GM19395 (cell line): ENCODE data around the gene WDR31.
"Not testable (repeated sequence)": the region's sequence is repeated elsewhere in the genome, so short reads cannot be mapped to it uniquely, and the experiment has no call there.

ENCODE experiments used
- ATAC-seq: cut with Tn5 transposase; IDR thresholded peaks from one replicate; pipeline ENCODE4 v1.9.1; 2021; ENCODE audit warnings: mild to moderate bottlenecking, moderate library complexity; ENCODE audit not compliant: unreplicated experiment

WDR31 gene

GRCh38 chr9:113298924-113299770, 40.9 kb downstream of the WDR31 start:
- no peak for ATAC-seq

- no peak for ATAC-seq
Observed at GRCh38 chr9:113298311-113298710, 41.8 kb downstream of the WDR31 start.

DNA sequence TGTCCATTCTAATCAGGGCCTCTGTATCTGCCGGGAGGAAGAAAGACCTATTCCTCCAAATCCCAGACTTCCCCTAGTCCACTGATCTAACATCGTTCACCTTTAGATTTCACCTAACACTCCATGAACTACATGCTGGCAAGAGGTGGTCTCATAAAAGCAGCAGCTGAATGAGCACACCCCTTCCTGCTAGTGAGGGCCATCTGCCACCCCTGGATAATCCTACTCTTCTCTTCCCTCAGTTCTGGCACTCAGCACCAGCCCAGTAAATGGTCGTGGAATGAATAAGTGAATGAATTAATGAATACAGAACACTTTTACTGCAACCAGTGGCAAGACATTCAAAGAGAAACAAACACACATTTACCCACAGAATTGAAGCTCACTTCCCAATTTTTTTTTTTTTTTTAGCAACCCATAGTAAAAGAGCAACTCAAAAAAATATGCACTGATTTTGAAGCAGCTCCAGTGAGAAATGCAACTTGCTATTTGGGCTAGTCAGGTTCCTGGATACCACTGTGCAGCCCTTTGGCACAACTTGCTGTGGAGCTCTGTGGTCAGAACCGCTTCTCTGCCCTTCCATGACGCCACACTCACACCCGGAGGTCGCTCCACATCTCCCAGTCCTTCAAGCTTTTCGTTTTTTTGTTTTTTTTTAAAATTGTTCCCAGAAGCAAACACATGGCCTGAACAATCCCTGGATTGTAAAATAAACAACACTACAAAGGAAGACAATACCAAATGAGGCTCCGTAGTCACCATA, 43.1 kb downstream of the WDR31 start:
- ATAC-seq = no peak

DNA sequence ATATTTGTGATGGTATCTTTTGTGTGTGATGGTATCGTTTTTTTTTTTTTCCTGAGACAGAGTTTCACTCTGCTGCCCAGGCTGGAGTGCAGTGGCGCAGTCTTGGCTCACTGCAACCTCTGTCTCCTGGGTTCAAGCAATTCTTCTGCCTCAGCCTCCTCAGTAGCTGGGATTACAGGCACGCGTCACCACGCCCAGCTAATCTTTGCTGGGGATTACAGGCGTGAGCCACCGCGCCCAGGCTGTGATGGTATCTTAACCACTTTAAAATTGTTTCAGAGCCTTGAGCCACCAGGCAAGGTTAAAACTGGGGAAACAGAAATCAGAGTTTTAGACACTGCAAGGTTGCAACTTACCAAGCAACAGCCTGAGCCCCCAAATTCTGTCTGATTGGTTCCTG, 43.8 kb downstream of the WDR31 start:
- ATAC-seq = not testable (repeated sequence)

- no peak for ATAC-seq
Observed at GRCh38 chr9:113293285-113293878, 46.7 kb downstream of the WDR31 start.

- no peak for ATAC-seq
Observed at GRCh38 chr9:113290052-113290607, 49.9 kb downstream of the WDR31 start.

GRCh38 chr9:113289091-113289490, 51.0 kb downstream of the WDR31 start:
- no peak for ATAC-seq

- ATAC-seq = no peak
Observed at GRCh38 chr9:113281356-113281755, 58.7 kb downstream of the WDR31 start.

- ATAC-seq = no peak
Observed at GRCh38 chr9:113278840-113279239, 61.2 kb downstream of the WDR31 start.

- peak; percentile 98 for ATAC-seq
Observed at GRCh38 chr9:113275157-113276131, 64.6 kb downstream of the WDR31 start, which contains the start of the genes CDC26 and PRPF4. Gene CDC26, minus strand, starts transcription at chr9:113275572. Its CDS starts 3,065 bp downstream, at chr9:113272507. Gene PRPF4, plus strand, starts transcription at chr9:113275658. Its CDS starts 86 bp downstream, at chr9:113275744.

DNA sequence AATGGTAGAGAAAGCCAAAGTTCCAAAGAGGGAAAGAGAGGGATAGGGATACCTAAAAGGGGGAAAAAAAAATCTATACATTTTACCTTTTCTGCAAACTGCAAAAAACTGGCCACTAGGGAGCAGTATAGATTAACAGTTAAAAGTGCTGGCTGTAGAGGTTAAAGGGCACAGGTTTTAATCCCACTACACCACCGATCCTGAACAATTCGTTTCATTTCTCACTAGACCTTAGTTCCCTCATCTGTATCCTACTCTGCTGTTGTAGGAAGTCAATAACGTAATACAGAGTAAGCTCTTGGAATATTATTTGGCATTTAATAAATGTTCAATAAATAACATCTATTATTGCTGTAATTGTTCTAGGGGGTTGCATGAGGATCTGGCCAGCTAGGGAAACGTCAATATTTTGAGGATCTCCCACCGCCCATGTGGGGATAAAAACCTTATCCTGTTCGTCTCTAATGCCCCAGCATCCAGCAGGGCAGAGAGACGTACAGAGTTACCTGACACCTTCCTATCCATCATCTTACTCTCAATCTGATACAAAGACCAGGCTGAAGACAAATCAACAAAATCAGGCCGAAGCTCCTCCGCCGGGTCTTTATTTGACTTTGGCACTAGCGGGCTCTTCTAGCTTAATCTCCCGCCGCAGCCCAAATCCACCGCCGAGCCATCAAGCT, 65.5 kb downstream of the WDR31 start:
- peak; percentile 8 for ATAC-seq

- no peak for ATAC-seq
Observed at GRCh38 chr9:113269871-113270270, 70.2 kb downstream of the WDR31 start.

GRCh38 chr9:113269355-113269754, 70.7 kb downstream of the WDR31 start:
- no peak for ATAC-seq

DNA sequence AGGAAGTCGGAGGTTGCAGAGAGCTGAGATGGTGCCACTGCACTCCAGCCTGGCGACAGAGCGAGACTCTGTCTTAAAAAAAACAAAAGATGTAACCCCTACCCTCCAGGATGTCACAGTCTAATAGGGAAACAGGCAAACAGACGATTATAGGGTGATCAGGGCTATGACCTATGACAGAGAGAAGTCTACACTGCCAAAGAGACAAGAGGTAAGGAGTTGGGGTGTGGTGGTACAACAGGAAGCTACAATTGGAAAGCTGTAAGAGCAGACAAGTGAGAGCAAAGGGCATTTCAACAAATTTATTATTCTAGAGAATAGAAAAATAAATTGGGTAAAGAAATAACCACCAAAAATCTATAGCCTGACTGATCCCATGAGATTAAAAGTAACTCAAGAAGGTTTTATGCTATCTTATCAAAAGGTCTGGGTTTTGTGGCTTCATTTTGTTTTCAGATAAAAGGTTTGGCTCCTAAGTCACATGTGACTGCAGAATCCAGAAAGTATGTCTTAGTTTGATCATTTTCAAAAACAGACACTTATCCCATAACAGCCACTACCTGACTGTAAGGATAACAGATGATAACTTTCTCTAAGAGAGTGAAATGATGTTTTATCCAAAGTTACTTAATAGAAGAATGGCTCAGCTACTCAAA, 72.0 kb downstream of the WDR31 start:
- no peak for ATAC-seq

GRCh38 chr9:113266174-113266573, 73.9 kb downstream of the WDR31 start:
- ATAC-seq = no peak
